ENCODE measurements around the gene SNAPC2. TPM values are rescaled to one million over a fixed set of nuclear protein-coding genes. Genes with fewer than 3 reads are reported as not detected.

Gene SNAPC2
- total RNA-seq, 1 donor from 2014 or later = 14.4 TPM

GRCh38 chr19:7894612-7895309, 25.4 kb upstream of the SNAPC2 start:
- no peak overlapping the region for H3K27ac Mint-ChIP-seq

GRCh38 chr19:7895565-7895964, 24.6 kb upstream of the SNAPC2 start:
- no peaks in the 10 kb centered on the region for H3K9me3 Mint-ChIP-seq
- intact Hi-C loops (cut with micrococcal nuclease) = no loop called here
- ChIA-PET CTCF (no interaction called here), POLR2A (no interaction called here)
- no peak overlapping the region for H3K4me3 Mint-ChIP-seq
- ATAC-seq (ENCODE audit: low read depth) (no peak), DNase-seq (no peak)
- no peaks in the 10 kb centered on the region for H3K36me3 Mint-ChIP-seq (ENCODE audit: low read depth)
- H3K27me3 Mint-ChIP-seq = peaks cover 21% of the 10 kb centered on the region
- no peak for TF ChIP-seq CTCF (IDR thresholded peaks at IDR 0.05)
- H3K4me1 Mint-ChIP-seq = no peaks in the 10 kb centered on the region
- no peak overlapping the region for H3K27ac Mint-ChIP-seq

More at GRCh38 chr19:7894612-7895309, 25.4 kb upstream of the SNAPC2 start:
- Mint-ChIP-seq H3K9me3 (no peaks in the 10 kb centered on the region), H3K4me3 (no peak overlapping the region), H3K36me3 (ENCODE audit: low read depth) (no peaks in the 10 kb centered on the region), H3K27me3 (peaks cover 23% of the 10 kb centered on the region), H3K4me1 (no peaks in the 10 kb centered on the region)
- ATAC-seq (ENCODE audit: low read depth) (no peak), DNase-seq (no peak)
- no peak for TF ChIP-seq CTCF (IDR thresholded peaks at IDR 0.05)
- ChIA-PET POLR2A (no interaction called here), CTCF (no interaction called here)
- intact Hi-C loops (cut with micrococcal nuclease) = no loop called here

GRCh38 chr19:7897292-7897691, 22.8 kb upstream of the SNAPC2 start:
- ChIA-PET CTCF (no interaction called here), POLR2A (interaction anchor here (0.6 kb wide), 1 partner anchor 236 kb away, joined by 3 read pairs; no protein-coding TSS in a partner anchor)
- Mint-ChIP-seq H3K36me3 (ENCODE audit: low read depth) (no peaks in the 10 kb centered on the region), H3K27me3 (peaks cover 14% of the 10 kb centered on the region), H3K9me3 (no peaks in the 10 kb centered on the region), H3K4me3 (no peak overlapping the region), H3K27ac (no peak overlapping the region), H3K4me1 (no peaks in the 10 kb centered on the region)
- no peak for ATAC-seq (ENCODE audit: low read depth)
- intact Hi-C loops (cut with micrococcal nuclease) = no loop called here
- DNase-seq = no peak
- no peak for TF ChIP-seq CTCF (IDR thresholded peaks at IDR 0.05)

GRCh38 chr19:7898967-7899366, 21.2 kb upstream of the SNAPC2 start:
- Mint-ChIP-seq H3K4me1 (peaks cover 13% of the 10 kb centered on the region), H3K36me3 (ENCODE audit: low read depth) (peaks cover 3% of the 10 kb centered on the region), H3K9me3 (no peaks in the 10 kb centered on the region), H3K4me3 (no peak overlapping the region), H3K27me3 (peaks cover 13% of the 10 kb centered on the region), H3K27ac (no peak overlapping the region)
- ChIA-PET CTCF (no interaction called here), POLR2A (interaction anchor here (0.6 kb wide), 1 partner anchor 28 kb away, joined by 9 read pairs; no protein-coding TSS in a partner anchor)
- no peak for TF ChIP-seq CTCF (IDR thresholded peaks at IDR 0.05)
- ATAC-seq (ENCODE audit: low read depth) (no peak), DNase-seq (no peak)
- intact Hi-C loops (cut with micrococcal nuclease) = no loop called here

GRCh38 chr19:7899751-7900378, 20.3 kb upstream of the SNAPC2 start:
- peaks cover 8% of the 10 kb centered on the region for H3K36me3 Mint-ChIP-seq (ENCODE audit: low read depth)
- H3K4me1 Mint-ChIP-seq = peaks cover 19% of the 10 kb centered on the region
- intact Hi-C loops (cut with micrococcal nuclease) = no loop called here
- no peak overlapping the region for H3K27ac Mint-ChIP-seq
- ATAC-seq (ENCODE audit: low read depth) (no peak), DNase-seq (no peak)
- no peak for TF ChIP-seq CTCF (IDR thresholded peaks at IDR 0.05)
- ChIA-PET POLR2A (interaction anchor here (1.2 kb wide), 1 partner anchor 262 kb away, joined by 4 read pairs; no protein-coding TSS in a partner anchor), CTCF (interaction anchor here (0.9 to 1.9 kb wide), 3 partner anchors 31 to 332 kb away, joined by 3 to 5 read pairs (median 4); partner anchors contain the start of gene TIMM44)
- no peaks in the 10 kb centered on the region for H3K9me3 Mint-ChIP-seq
- H3K27me3 Mint-ChIP-seq = peaks cover 10% of the 10 kb centered on the region
- H3K4me3 Mint-ChIP-seq = no peak overlapping the region
